ENCODE data around the gene KLK2. TPM values are rescaled to one million over a fixed set of nuclear protein-coding genes. Genes with fewer than 3 reads are reported as not detected.

KLK2 gene
- total RNA-seq (2021) = not detected in 2 replicates
- not detected for Bru-seq, nascent RNA
- BruChase-seq, experiment 1, labeled RNA remaining after a 2-hour chase = not detected
- not detected for BruChase-seq, experiment 2, labeled RNA remaining after a 6-hour chase
- long read RNA-seq = 0 reads

GRCh38 chr19:50873056-50873455, at the start of gene KLK2:
Gene KLK2 (plus strand): TSS chr19:50873439. CDS start chr19:50873474, 35 bp downstream.
- no peaks in the 10 kb centered on the region for H3K9me3 ChIP-seq (ENCODE audit: insufficient read depth, low read depth)
- no peak within 1 kb of the TSS for H3K4me3 ChIP-seq
- no TSS peak for BruUV-seq (replicated peaks)
- no peaks in the 10 kb centered on the region for H3K79me2 ChIP-seq (ENCODE audit: low read depth)
- intact Hi-C loops (cut with micrococcal nuclease; ENCODE audit: unreplicated experiment) = no loop called here
- no peaks in the 10 kb centered on the region for H3F3A ChIP-seq (ENCODE audit: insufficient read depth, low read depth)
- H3K9me2 ChIP-seq (ENCODE audit: insufficient read depth) = no peaks in the 10 kb centered on the region
- no peaks in the 10 kb centered on the region for H3K36me3 ChIP-seq (ENCODE audit: low read depth)
- peaks cover 93% of the 10 kb centered on the region for H3K27me3 ChIP-seq (ENCODE audit: insufficient read depth, low read depth)
- CTCF ChIA-PET = no interaction called here
- no peak within 1 kb of the TSS for H3K27ac ChIP-seq
- no peak for DNase-seq
- no peaks in the 10 kb centered on the region for H3K4me1 ChIP-seq (replicated peaks; ENCODE audit: insufficient read depth)
- H3K4me2 ChIP-seq = no peak within 1 kb of the TSS
- H4K20me1 ChIP-seq (ENCODE audit: insufficient read depth) = no peaks in the 10 kb centered on the region
- POLR2A ChIA-PET (ENCODE audit: unreplicated experiment) = no interaction called here
- no peak within 1 kb of the TSS for H2AFZ ChIP-seq
- TF ChIP-seq EZH2 (IDR thresholded peaks at IDR 0.05; ENCODE audit: low read depth) (no peak), CTCF (conservative IDR thresholded peaks at IDR 0.05) (no peak)

- ChIA-PET CTCF (no interaction called here), POLR2A (ENCODE audit: unreplicated experiment) (no interaction called here)
- H2AFZ ChIP-seq = no peak overlapping the region
- H4K20me1 ChIP-seq (ENCODE audit: insufficient read depth) = no peaks in the 10 kb centered on the region
- peaks cover 79% of the 10 kb centered on the region for H3K27me3 ChIP-seq (ENCODE audit: insufficient read depth, low read depth)
- no TSS peak for BruUV-seq (replicated peaks)
- intact Hi-C loops (cut with micrococcal nuclease; ENCODE audit: unreplicated experiment) = no loop called here
- TF ChIP-seq CTCF (conservative IDR thresholded peaks at IDR 0.05) = no peak
- no peak for TF ChIP-seq EZH2 (IDR thresholded peaks at IDR 0.05; ENCODE audit: low read depth)
- no peaks in the 10 kb centered on the region for H3K9me2 ChIP-seq (ENCODE audit: insufficient read depth)
- no peaks in the 10 kb centered on the region for H3K9me3 ChIP-seq (ENCODE audit: insufficient read depth, low read depth)
- no peak overlapping the region for H3K4me3 ChIP-seq
- H3K79me2 ChIP-seq (ENCODE audit: low read depth) = no peaks in the 10 kb centered on the region
- no peak for DNase-seq
- no peaks in the 10 kb centered on the region for H3K36me3 ChIP-seq (ENCODE audit: low read depth)
- no peak overlapping the region for H3K27ac ChIP-seq
- H3F3A ChIP-seq (ENCODE audit: insufficient read depth, low read depth) = no peaks in the 10 kb centered on the region
- 0 out of 2 replicates have a peak, but pooled peaks cover 7% of the 10 kb centered on the region for H3K4me1 ChIP-seq (replicated peaks; ENCODE audit: insufficient read depth)
- H3K4me2 ChIP-seq = no peak overlapping the region
Measured at GRCh38 chr19:50826492-50827240, 46.6 kb upstream of the KLK2 start.

GRCh38 chr19:50827476-50827875, 45.8 kb upstream of the KLK2 start:
- intact Hi-C loops (cut with micrococcal nuclease; ENCODE audit: unreplicated experiment) = no loop called here

More at GRCh38 chr19:50827476-50827875, 45.8 kb upstream of the KLK2 start:
- H4K20me1 ChIP-seq (ENCODE audit: insufficient read depth) = no peaks in the 10 kb centered on the region
- H3K27me3 ChIP-seq (ENCODE audit: insufficient read depth, low read depth) = peaks cover 77% of the 10 kb centered on the region
- CTCF ChIA-PET = no interaction called here
- no peak overlapping the region for H2AFZ ChIP-seq
- H3K36me3 ChIP-seq (ENCODE audit: low read depth) = no peaks in the 10 kb centered on the region
- H3K79me2 ChIP-seq (ENCODE audit: low read depth) = no peaks in the 10 kb centered on the region
- no peaks in the 10 kb centered on the region for H3K9me2 ChIP-seq (ENCODE audit: insufficient read depth)
- H3K27ac ChIP-seq = no peak overlapping the region
- no peaks in the 10 kb centered on the region for H3K9me3 ChIP-seq (ENCODE audit: insufficient read depth, low read depth)
- H3K4me1 ChIP-seq (replicated peaks; ENCODE audit: insufficient read depth) = 0 out of 2 replicates have a peak, but pooled peaks cover 7% of the 10 kb centered on the region
- TF ChIP-seq CTCF (conservative IDR thresholded peaks at IDR 0.05) (no peak), EZH2 (IDR thresholded peaks at IDR 0.05; ENCODE audit: low read depth) (no peak)
- no peak overlapping the region for H3K4me2 ChIP-seq
- no TSS peak for BruUV-seq (replicated peaks)
- no peak for DNase-seq
- H3F3A ChIP-seq (ENCODE audit: insufficient read depth, low read depth) = no peaks in the 10 kb centered on the region
- H3K4me3 ChIP-seq = no peak overlapping the region
- POLR2A ChIA-PET (ENCODE audit: unreplicated experiment) = no interaction called here
